Measurements from ENCODE around the gene KCND2. TPM values are rescaled to one million over a fixed set of nuclear protein-coding genes. Genes with fewer than 3 reads are reported as not detected.

Gene KCND2
- polyA plus RNA-seq, 1 of the 3 experiments (the other 2 are of a cell fraction) = not detected

DNA sequence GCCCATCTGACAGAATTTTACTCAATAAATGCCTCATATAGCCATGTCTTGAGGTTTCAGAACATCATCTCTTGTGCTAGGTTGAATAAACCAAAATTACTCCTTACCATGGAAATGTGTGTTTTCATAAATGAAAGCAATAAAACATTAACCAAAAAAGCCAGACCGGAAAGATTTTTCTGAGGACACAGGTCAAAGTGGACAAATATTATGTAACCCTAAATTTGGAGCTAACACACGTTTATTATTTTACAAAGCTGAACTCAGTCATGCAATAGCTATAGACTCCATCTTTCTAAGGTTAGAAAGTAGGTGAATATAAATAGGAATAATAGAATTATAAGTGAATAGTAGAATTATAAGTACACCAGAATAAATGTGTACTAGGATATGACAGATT is 315.9 kb downstream of the KCND2 start:
- no peaks in the 10 kb centered on the region for H3F3A ChIP-seq (replicated peaks; ENCODE audit: insufficient read depth)
- H3K79me2 ChIP-seq (ENCODE audit: insufficient read depth) = no peaks in the 10 kb centered on the region
- H3K9me2 ChIP-seq = no peaks in the 10 kb centered on the region
- WGBS (ENCODE audit: low lambda C conversion rate) = 11% methylated on average over 2 of the region's 2 CpGs
- no peaks in the 10 kb centered on the region for H4K20me1 ChIP-seq (ENCODE audit: insufficient read depth)
- POLR2A ChIA-PET = no interaction called here
- no peak overlapping the region for H3K9ac ChIP-seq
- H2AFZ ChIP-seq (ENCODE audit: low read depth) = no peak overlapping the region
- H3K4me1 ChIP-seq (ENCODE audit: control insufficient read depth in 1 of 2, insufficient read depth in 2 of 2, low read depth in 1 of 2, low read length in 1 of 2) = no peaks in the 10 kb centered on the region
- H3K27me3 ChIP-seq (ENCODE audit: insufficient read depth) = peaks cover 5% of the 10 kb centered on the region; the same call in 1 of the 2 replicates
- TF ChIP-seq EZH2phosphoT487 (IDR thresholded peaks at IDR 0.05; ENCODE audit: borderline replicate concordance, low read depth) = no peak
- TF ChIP-seq, protein P1, sequence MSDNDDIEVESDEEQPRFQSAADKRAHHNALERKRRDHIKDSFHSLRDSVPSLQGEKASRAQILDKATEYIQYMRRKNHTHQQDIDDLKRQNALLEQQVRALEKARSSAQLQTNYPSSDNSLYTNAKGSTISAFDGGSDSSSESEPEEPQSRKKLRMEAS (IDR thresholded peaks at IDR 0.05; ENCODE audit: low read depth) = no peak
- TF ChIP-seq, protein P2, sequence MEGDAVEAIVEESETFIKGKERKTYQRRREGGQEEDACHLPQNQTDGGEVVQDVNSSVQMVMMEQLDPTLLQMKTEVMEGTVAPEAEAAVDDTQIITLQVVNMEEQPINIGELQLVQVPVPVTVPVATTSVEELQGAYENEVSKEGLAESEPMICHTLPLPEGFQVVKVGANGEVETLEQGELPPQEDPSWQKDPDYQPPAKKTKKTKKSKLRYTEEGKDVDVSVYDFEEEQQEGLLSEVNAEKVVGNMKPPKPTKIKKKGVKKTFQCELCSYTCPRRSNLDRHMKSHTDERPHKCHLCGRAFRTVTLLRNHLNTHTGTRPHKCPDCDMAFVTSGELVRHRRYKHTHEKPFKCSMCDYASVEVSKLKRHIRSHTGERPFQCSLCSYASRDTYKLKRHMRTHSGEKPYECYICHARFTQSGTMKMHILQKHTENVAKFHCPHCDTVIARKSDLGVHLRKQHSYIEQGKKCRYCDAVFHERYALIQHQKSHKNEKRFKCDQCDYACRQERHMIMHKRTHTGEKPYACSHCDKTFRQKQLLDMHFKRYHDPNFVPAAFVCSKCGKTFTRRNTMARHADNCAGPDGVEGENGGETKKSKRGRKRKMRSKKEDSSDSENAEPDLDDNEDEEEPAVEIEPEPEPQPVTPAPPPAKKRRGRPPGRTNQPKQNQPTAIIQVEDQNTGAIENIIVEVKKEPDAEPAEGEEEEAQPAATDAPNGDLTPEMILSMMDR (IDR thresholded peaks at IDR 0.05) = no peak
- no peak for TF ChIP-seq EP300 (IDR thresholded peaks at IDR 0.05; ENCODE audit: borderline replicate concordance in 1 of 2, low read depth in 1 of 2, low read length in 1 of 2)
- TF ChIP-seq FOSL2 (IDR thresholded peaks at IDR 0.05; ENCODE audit: borderline replicate concordance, low read depth) = no peak
- TF ChIP-seq SMC3 (IDR thresholded peaks at IDR 0.05; ENCODE audit: low read depth, low read length) = no peak
- TF ChIP-seq GABPA (IDR thresholded peaks at IDR 0.05; ENCODE audit: low read depth) = no peak
- no peak for TF ChIP-seq TAF1 (IDR thresholded peaks at IDR 0.05; ENCODE audit: borderline replicate concordance, low read depth, low read length)
- TF ChIP-seq SIN3A (IDR thresholded peaks at IDR 0.05; ENCODE audit: borderline replicate concordance, low read depth, low read length) = no peak
- TF ChIP-seq, protein P3, sequence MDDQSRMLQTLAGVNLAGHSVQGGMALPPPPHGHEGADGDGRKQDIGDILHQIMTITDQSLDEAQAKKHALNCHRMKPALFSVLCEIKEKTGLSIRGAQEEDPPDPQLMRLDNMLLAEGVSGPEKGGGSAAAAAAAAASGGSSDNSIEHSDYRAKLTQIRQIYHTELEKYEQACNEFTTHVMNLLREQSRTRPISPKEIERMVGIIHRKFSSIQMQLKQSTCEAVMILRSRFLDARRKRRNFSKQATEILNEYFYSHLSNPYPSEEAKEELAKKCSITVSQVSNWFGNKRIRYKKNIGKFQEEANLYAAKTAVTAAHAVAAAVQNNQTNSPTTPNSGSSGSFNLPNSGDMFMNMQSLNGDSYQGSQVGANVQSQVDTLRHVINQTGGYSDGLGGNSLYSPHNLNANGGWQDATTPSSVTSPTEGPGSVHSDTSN (IDR thresholded peaks at IDR 0.05) = no peak
- TF ChIP-seq RXRA (IDR thresholded peaks at IDR 0.05; ENCODE audit: borderline replicate concordance, low read depth) = no peak
- no peak for TF ChIP-seq MEF2A (IDR thresholded peaks at IDR 0.05; ENCODE audit: borderline replicate concordance, low read depth)
- TF ChIP-seq NFIC (IDR thresholded peaks at IDR 0.05; ENCODE audit: borderline replicate concordance) = no peak
- TF ChIP-seq FOXJ3 (CRISPR knock-in tag; IDR thresholded peaks at IDR 0.05) = no peak
- TF ChIP-seq JUND (IDR thresholded peaks at IDR 0.05) = no peak
- no peak for TF ChIP-seq MXI1 (IDR thresholded peaks at IDR 0.05; ENCODE audit: low read depth, low read length)
- no peak for TF ChIP-seq POLR2AphosphoS5 (IDR thresholded peaks at IDR 0.05; ENCODE audit: low read depth, low read length)
- DNase-seq = no peak
- no peak overlapping the region for H3K4me3 ChIP-seq (ENCODE audit: low read depth in 2 of 2, low read length in 1 of 2)
- CTCF ChIA-PET = interaction anchor here (0.6 to 0.8 kb wide), 3 partner anchors 34 to 1278 kb away, joined by 3 to 4 read pairs (median 3); no protein-coding TSS in a partner anchor
- no peak overlapping the region for H3K4me2 ChIP-seq
- no peak overlapping the region for H3K27ac ChIP-seq (ENCODE audit: low read depth in 2 of 2, low read length in 1 of 2)
- no peaks in the 10 kb centered on the region for H3K36me3 ChIP-seq (replicated peaks in 1 of 2; ENCODE audit: control insufficient read depth in 1 of 2, insufficient read depth in 2 of 2, low read length in 1 of 2)
- H3K9me3 ChIP-seq = no peaks in the 10 kb centered on the region
